Fibroblast of the conjunctiva (primary cell): ENCODE data around the gene UNC5B.
"Not testable (repeated sequence)": the region's sequence is repeated elsewhere in the genome, so short reads cannot be mapped to it uniquely, and the experiment has no call there.

Experiments
- DNase-seq: peaks from one replicate; pipeline ENCODE4 v3.0.0-alpha.2; 2010; ENCODE audit warnings: low read depth

UNC5B gene

DNA sequence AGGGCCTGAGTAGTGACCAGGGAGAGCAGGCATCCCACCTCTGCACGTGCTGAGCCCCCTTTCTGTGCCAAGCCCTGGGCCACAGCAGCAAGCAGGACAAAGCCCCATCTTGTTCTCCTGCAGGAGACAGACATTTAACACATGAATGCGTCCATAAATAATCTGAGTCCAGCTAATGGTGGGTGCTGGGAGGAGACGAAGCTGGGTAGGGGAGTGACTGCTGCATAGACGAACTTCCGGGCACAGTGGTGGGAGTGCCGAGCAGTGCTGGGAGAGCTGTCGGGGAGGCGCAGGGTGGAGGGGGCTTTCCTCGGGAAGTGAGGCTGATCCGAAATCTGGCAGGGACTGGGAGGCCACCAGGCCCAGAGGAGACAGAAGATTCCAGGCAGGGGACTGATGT lies 71.5 kb downstream of the UNC5B start:
- DNase-seq, result no peak

DNA sequence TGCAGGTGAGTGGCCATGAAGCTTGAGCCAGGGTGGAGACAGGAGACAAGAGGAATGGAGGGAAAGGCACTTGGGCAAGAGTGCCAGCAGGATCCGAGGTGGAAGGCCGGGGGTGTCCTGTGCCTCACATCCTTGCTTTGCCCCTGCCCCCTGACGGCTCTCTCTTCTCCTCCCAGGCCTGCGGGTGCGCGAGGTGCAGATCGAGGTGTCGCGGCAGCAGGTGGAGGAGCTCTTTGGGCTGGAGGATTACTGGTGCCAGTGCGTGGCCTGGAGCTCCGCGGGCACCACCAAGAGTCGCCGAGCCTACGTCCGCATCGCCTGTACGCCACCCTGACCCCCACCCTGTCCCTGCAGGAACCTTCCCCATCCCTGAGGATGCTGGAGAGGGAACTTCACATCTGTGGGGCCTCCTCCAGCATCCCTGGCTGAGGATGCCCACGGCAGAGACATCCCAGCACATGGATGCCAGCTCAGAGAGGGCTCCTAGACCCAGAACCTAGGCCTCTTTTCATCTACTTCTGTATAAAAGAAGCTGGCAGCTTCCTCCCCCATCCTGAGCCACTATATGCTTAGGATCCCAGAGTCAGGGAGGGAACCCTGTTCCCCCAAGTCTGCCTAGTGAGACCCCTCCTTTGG lies 72.3 kb downstream of the UNC5B start:
- no peak for DNase-seq

DNA sequence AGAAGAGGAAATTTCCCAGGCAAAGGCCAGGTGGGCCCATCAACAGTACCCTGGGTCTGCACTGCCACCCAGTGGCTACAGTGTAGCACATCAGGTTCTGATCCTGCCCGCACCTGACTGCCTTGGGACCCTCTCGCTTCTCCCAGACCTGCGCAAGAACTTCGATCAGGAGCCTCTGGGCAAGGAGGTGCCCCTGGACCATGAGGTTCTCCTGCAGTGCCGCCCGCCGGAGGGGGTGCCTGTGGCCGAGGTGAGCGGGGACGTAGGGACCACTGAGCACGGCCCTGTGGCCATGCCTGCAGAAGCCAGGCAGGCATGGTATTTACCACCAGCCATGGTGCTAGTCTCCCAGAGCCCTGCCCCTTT lies 72.8 kb downstream of the UNC5B start:
- DNase-seq, result no peak

DNA sequence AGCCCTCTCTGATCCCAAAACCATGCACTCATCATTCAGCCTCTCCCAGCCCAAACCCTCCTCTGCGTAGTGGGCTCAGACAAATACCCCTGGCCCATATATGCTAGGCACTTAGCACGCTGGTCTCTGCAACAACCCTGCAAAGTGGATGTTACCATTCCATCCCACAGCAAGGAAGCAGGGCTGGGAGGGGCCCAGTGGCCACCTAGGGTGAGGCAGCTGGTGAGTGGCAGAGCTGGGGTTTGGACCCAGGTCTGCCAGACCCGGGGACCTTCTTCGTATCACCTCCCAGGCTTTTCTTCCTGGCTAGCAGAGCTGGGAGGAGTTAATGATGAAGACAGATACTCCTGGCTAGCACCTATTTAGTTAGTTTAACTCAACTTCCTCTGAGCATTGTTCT lies 73.6 kb downstream of the UNC5B start:
- DNase-seq, result no peak

DNA sequence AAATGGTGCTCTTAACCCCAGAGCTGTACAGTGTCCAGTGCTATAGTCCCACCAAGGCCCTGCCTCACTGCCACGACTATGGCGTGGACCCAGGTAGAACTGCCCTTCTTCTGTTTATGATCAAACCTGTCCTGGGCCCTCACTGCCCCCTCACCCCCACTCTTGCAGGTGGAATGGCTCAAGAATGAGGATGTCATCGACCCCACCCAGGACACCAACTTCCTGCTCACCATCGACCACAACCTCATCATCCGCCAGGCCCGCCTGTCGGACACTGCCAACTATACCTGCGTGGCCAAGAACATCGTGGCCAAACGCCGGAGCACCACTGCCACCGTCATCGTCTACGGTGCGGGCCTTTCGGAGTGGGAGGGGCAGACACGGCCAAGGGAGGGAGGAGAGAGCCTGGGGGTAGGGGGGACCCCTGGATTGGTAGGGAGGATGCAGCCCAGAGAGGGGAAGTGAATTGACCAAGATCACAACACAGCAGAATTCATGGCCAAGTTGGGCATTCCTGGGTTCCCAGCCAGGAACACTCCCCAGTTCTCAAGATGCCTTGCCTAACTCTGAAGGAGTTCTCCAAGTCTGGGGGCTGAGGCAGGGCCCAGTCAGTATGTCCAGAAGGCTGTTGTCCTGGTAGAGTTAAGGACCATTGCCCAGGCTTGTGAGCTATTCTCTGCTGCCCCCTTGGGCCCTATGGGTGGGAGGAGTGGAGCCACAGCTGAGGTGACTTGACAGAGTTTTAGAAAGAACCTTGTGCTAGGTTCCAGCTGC lies 74.3 kb downstream of the UNC5B start:
- DNase-seq, result no peak

DNA sequence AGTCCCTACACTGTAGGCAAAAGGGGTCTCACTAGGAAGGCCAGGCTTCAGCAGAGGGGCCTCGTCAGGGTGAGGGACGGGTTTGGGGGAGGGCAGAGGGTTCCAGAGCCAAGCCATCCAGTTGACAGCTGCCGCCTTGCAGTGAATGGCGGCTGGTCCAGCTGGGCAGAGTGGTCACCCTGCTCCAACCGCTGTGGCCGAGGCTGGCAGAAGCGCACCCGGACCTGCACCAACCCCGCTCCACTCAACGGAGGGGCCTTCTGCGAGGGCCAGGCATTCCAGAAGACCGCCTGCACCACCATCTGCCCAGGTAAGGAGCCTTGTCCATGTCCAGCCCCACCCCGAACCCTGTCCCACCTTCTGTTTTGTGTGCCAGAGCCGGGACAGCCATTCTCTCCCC lies 75.1 kb downstream of the UNC5B start:
- DNase-seq, result no peak

DNA sequence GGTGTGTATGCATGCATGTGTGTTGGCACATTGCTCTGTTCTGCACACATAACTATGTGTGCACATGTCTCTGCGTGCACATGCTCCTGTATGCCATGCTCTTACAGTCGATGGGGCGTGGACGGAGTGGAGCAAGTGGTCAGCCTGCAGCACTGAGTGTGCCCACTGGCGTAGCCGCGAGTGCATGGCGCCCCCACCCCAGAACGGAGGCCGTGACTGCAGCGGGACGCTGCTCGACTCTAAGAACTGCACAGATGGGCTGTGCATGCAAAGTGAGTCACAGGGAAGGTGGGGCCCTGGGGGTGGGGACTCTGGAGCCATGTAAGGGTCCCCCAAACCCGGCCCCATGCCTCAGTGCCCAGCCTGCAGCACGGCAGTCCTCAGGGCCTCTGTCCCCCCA lies 76.1 kb downstream of the UNC5B start:
- no peak for DNase-seq

DNA sequence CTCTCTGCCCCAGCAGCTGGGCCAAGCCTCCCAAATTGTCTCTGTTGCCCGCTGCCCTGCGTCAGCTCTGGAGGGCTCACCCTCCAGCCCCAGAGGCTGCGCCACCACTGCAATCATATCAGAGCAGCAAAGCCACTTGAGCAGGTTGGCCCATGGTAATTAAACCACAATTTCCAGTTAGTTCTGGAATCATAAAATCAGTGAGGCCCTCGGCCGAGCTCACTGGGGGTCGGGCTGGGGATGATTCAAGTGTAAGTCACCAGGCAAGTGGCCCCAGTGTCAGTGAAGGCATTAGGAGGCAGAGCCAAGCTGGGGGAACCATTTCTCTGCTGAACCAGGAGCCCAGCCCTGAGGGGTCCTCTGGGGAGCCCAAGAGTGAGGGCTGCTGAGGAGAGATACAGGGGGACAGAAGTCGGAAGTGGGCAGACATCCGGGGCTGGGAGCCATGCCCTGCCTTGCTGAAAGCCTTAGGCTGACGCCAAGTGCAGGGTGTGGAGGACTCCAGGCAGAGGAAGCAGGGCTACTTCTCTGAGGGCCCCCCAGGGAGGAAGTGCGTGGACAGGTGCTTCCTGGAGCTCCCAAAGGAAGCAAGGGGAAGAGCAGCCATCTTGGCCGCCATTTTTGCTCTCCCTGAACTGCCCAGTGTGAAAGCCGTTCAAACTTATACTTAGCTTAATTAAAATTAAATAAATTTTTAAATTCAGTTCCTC lies 77.2 kb downstream of the UNC5B start:
- DNase-seq, result no peak

DNA sequence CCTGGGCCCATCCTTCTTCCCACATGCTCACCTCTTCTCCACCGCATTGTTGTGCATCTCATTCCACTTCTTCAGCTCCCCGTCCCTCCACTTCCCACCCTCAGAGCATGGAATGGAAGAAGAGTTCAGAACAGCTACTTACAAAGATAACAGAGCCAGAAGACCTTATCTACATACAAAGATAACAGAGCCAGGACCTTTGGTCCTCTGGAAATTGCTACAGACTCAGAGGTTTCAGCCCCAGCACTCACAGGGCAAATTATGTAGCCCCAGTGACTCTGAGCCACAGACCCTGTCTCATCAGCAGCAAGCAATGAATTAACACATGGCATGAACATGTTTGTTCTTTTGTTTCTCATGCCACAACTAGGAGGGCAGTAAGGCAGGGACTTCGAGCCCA lies 78.0 kb downstream of the UNC5B start:
- DNase-seq, result no peak

DNA sequence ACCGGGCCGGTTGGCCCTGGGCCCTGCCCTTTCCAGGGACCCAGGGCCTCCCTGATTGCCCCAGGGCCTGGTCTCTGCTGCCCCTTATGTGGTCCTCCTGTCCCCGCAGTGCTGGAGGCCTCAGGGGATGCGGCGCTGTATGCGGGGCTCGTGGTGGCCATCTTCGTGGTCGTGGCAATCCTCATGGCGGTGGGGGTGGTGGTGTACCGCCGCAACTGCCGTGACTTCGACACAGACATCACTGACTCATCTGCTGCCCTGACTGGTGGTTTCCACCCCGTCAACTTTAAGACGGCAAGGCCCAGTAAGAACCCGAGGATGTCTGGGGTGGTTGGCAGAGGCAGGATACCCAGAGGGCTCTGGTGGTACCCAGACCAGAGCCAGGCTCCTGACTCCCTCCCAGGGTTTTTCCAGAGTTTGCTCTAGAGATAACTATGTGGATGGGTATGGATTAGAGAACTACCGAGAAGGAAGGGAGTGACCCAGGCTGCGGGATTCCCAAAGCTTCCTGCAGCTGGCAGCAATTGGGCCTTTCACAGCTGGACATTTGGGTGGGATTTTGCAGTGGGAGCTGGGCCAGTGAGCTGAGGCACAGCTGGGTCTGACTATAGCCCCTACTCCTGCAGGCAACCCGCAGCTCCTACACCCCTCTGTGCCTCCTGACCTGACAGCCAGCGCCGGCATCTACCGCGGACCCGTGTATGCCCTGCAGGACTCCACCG lies 78.6 kb downstream of the UNC5B start:
- DNase-seq, result no peak

DNA sequence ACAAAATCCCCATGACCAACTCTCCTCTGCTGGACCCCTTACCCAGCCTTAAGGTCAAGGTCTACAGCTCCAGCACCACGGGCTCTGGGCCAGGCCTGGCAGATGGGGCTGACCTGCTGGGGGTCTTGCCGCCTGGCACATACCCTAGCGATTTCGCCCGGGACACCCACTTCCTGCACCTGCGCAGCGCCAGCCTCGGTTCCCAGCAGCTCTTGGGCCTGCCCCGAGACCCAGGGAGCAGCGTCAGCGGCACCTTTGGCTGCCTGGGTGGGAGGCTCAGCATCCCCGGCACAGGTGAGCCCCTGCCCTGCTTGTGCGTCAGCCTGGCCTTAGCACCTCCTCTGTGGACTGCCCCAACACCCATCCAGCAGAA lies 79.1 kb downstream of the UNC5B start:
- no peak for DNase-seq

DNA sequence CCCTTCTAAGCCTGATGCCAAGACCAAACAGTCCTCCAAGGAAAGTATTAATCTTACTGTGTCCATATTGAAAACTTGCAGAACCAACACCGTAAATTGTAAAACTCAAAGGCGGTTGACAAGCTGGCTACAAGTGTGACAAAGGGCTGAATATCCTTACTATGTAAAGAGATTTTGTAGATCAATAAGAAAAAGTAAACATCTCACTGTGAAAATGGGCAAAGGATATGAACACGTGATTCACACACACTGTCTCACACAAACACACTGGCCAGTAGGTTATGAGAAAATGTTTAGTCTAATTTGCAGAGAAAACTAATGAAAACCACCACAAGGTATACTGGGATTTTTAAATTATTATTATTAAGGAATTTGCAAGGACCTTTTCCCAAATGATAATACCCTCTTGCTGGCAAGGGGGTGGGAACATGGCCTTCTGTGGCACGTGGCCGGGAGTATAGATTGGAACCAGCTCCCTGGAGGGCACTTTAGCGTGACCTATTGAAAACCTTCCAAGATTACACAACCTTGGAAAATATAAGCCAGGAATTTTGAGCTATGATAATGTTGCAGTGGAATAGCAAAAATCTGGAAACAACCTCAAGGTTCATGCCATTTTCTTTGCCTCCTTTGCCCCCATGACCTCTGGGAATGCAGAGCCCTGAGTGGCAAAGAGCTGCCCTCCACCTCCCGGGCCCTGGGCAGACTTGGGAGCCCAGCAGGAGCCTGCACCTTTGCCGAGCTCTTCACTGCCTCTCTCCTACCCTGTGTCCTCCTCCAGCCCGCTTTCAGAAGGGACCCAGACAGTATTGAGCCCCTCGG lies 80.5 kb downstream of the UNC5B start:
- no peak for DNase-seq

DNA sequence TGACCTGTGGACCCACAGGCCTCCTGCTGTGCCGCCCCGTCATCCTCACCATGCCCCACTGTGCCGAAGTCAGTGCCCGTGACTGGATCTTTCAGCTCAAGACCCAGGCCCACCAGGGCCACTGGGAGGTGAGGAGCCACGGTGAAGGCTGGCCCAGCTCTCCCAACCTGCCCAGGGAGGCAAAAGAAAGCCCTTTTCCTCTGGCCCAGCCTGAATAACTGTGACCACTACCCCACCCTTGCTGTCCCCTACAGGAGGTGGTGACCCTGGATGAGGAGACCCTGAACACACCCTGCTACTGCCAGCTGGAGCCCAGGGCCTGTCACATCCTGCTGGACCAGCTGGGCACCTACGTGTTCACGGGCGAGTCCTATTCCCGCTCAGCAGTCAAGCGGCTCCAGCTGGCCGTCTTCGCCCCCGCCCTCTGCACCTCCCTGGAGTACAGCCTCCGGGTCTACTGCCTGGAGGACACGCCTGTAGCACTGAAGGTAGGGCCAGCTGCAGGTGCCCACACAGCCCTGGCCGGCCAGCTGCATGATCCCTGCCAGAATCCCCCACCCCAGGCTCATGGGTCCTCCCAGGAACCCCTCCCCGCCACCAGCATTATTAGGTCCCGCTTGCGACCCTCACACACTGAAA lies 81.2 kb downstream of the UNC5B start:
- no peak for DNase-seq

DNA sequence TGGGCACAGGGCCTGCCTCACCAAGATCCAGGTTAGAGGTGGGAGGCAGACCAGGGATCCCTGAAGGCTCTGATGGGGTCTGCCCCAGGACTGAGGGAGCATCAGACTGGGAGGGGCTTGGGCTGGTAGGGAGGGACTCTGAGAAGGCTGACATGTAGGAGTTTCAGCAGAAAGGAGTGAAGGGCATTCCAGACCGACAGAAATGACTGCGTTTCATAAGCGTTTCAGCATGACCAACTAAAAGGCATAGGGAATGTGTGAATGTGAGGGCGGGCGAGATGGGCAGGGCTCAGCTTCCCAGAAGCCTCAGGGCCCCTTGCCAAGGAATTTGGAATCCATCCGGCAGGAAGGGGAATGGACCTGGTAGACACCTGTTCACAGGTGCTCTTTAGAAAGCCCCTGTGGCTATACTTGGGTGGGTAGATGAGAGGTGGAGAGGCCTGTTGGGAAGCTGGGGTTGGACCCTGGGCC lies 81.8 kb downstream of the UNC5B start:
- no peak for DNase-seq

DNA sequence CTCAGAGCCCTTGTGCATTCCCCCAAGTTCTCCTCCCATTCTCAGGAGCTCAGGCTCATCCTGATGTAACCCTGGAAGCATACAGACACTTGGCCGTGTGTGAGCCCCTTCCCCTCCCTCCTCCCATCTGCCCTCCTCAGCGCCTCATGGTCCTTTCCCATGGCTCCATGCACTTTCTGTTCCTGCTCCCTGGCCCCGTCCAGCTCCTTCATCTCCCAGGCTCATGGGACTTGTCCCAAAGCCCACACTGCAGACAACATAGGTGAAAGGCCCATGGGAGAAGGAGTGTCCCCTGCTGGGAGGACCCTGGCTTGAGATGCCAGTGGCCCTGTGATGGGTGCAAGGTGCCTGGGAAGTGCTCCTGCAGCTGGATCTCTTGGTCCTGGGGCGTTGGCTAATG lies 82.5 kb downstream of the UNC5B start:
- no peak for DNase-seq

DNA sequence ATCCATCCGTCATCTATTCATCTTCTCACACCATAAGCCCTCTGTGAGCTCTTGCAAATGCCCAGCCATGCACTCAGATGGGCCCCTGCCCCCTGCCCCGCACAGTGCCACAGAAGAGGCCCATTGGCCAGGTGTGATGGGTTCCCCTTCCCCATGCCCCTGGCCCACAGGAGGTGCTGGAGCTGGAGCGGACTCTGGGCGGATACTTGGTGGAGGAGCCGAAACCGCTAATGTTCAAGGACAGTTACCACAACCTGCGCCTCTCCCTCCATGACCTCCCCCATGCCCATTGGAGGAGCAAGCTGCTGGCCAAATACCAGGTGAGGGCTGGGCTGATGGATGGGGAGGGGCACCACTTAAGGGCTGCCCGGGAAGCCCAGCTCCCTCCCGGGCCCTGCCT lies 83.3 kb downstream of the UNC5B start:
- DNase-seq, result no peak

DNA sequence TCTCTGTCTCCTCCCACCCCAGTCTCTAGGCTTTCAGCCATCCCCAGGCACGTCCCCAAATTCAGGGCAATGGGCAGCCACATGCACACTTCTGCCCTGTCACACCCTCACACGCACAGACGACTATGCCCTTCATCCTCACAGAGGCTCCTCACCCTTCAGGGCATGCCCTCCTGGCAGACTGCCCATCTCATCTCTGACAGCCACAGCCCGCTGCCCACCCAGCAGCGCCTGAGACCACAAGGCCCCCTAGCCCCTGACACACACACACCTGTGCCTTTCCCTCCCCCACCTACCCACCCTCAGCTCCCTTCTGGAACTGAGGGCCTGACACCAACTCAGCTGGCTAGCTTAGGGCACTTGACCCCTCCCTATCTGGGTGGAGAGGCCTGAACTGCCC lies 83.7 kb downstream of the UNC5B start:
- DNase-seq, result no peak

DNA sequence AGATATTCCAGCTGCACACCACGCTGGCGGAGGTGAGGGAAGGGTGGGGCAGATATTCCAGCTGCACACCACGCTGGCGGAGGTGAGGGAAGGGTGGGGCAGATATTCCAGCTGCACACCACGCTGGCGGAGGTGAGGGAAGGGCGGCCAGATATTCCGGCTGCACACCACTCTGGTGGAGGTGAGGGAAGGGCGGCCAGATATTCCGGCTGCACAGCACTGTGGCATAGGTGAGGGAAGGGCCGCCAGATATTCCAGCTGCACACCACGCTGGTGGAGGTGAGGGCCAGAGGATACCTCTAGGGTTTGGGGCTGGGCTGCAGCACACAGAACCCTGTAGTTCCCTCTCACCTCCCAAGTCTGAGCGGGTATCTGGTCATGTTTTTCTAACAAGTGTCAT lies 84.4 kb downstream of the UNC5B start:
- DNase-seq, result not testable (repeated sequence)

DNA sequence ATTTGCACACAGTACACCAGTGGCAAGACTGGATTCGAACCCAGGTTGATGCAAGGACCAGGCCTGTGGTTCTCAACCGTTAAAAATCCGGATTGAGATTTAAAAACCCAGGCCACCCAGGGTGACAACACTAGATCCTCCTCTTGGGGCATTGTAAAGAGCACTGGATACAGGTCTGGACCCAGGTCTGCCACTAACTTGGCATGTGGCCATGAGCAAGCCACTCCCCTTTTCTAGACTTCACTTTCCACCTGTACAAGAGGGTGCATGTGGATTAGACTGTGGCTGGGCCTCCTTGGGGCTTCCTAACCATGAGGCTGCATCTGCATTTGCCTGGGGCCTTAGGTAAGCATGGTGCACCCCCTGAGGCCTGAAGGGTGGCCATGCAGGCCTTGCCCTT lies 85.0 kb downstream of the UNC5B start:
- no peak for DNase-seq

DNA sequence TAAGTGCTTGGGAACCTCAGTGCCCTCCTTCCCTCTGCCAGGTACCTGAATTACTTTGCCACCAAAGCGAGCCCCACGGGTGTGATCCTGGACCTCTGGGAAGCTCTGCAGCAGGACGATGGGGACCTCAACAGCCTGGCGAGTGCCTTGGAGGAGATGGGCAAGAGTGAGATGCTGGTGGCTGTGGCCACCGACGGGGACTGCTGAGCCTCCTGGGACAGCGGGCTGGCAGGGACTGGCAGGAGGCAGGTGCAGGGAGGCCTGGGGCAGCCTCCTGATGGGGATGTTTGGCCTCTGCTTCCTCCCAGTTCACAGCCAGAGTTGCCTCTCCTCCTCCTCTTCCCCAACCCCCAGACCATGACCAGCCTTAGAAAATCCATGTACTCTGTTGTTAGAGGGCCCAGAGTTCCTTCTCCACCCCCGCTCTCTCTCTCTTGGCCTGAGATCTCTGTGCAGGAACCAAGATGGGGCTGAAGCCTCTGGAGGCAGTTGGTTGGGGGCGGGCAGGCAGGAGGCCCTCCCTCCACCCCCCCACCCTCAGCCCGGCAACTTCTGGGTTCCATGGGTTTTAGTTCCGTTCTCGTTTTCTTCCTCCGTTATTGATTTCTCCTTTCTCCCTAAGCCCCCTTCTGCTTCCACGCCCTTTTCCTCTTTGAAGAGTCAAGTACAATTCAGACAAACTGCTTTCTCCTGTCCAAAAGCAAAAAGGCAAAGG lies 86.9 kb downstream of the UNC5B start:
- no peak for DNase-seq
